SJSA1 (cell line): ENCODE data around the gene TSTD2. TPM values are rescaled to one million over a fixed set of nuclear protein-coding genes. Genes with fewer than 3 reads are reported as not detected.
A peak's percentile ranks its signal among the peaks of the same experiment; 100 is the strongest.

Source experiments
- DNase-seq, 2 experiments: peaks; one replicate each; pipeline ENCODE4 v3.0.0-alpha.2; 2015 to 2020; ENCODE audit warnings: low spot score in 2 of 2, low read depth in 1 of 2
- H3K27ac ChIP-seq: fragments of 250-450 bp; sonication (Bioruptor Pico); 2 replicates; pipeline ENCODE4 v1.5.1; 2020; ENCODE audit warnings: mild to moderate bottlenecking, moderate library complexity
- H3K27me3 ChIP-seq: fragments of 250-450 bp; sonication (Bioruptor Pico); replicated peaks from 2 replicates; pipeline ENCODE4 v1.5.1; 2020; ENCODE audit warnings: mild to moderate bottlenecking, moderate library complexity
- H3K36me3 ChIP-seq: fragments of 250-450 bp; sonication (Bioruptor Pico); 2 replicates; pipeline ENCODE4 v1.5.1; 2020; ENCODE audit warnings: mild to moderate bottlenecking
- H3K4me1 ChIP-seq: fragments of 250-450 bp; sonication (Bioruptor Pico); replicated peaks from 2 replicates; pipeline ENCODE4 v1.6.1; 2021; ENCODE audit warnings: mild to moderate bottlenecking
- H3K4me3 ChIP-seq: fragments of 250-450 bp; sonication (Bioruptor Pico); 2 replicates; pipeline ENCODE4 v1.5.1; 2020; ENCODE audit warnings: mild to moderate bottlenecking
- H3K9me3 ChIP-seq: fragments of 250-450 bp; sonication (Bioruptor Pico); replicated peaks from 2 replicates; pipeline ENCODE4 v1.5.1; 2020; ENCODE audit warnings: mild to moderate bottlenecking
- total RNA-seq: library from RNA; depleted of rRNA; stranded (reverse); fragments of >200 nt; shearing (Covaris generic); gene quantifications from 2 replicates; pipeline ENCODE4 v1.2.3, GENCODE V29; 2014; rRNA removed

The TSTD2 gene
- total RNA-seq = 11.9 and 16.2 TPM in 2 replicates

DNA sequence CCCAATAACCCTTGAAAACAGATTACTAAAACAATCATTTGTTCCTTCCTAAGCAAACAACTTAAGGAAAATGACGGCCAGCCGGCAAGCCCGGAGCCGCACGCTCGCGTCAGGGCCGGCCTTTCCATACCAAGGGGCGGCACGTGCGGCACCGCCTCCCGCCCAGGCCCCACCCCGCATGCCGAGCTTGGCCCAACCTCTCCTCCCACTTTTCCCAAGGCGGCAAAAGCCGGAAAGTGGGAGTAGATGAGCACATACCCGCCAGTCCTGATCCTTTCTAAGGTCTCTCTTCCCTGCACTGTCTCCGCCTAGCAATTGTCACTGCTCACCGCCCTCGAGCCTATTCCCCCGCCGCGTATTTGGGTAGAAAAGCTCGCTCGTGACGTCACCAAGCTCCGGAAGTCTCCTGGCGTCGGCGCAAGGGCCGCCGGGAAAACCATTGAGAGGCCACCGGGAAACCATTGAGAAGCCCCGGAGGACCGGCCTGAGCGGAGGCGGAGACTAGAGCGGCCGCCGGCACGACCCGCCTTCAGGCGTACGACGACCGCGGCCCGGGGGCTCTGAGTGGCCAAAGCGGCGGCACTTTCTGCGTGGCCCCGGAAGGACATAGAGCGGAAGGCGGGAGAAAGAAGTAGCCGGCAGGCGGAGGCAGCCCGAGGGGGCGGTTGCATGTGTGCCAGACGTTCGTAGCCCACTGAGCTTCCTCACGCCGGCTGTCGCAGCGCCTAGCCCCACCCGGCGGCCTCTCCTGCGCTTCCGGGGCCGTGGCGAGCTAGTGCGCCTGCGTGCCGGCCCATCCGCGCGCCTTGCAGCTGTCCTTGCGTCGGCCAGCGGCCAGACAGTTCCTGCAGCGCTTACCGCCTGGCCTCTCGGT, at the start of gene TSTD2, which contains the start of gene NCBP1:
TSTD2 (minus strand) TSS at position 384 of the 874 bp plus-strand sequence. CDS start 5,806 bp downstream, outside the sequence.
NCBP1 (plus strand) TSS at position 837 of the 874 bp plus-strand sequence. CDS start 61 bp downstream, outside the sequence.
- peaks cover 8% of the 10 kb centered on the region; the same call in 1 of the 2 replicates for H3K36me3 ChIP-seq

DNA sequence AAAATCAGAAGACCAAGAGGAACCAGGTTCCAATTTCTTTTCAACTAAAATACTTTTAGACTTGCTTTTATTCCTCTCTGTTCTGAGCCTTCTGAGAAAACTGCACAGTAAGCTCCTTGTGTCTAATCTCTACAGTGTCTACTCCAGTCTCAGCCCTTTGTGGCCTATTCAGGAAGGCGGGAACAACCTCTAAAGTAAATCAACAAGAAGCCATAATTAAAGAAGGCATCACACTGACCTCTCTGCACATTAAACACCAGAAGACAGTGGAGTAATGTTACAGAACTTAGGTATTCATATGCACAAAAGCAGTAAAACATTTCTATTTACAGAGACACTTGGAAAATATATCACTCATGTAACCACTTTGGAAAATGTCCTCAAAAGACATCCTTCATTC, 49.1 kb upstream of the TSTD2 start:
- Histone ChIP-seq H3K4me1 (no peaks in the 10 kb centered on the region), H3K27me3 (no peaks in the 10 kb centered on the region), H3K4me3 (no peak overlapping the region), H3K36me3 (peaks cover 67% of the 10 kb centered on the region), H3K9me3 (no peaks in the 10 kb centered on the region), H3K27ac (no peak overlapping the region)
- no peak for DNase-seq

More for the DNA sequence above, at the start of gene TSTD2, which contains the start of gene NCBP1:
- no peaks in the 10 kb centered on the region for H3K9me3 ChIP-seq
- H3K4me3 ChIP-seq = peak within 1 kb of the TSS; percentile 66
- no peaks in the 10 kb centered on the region for H3K27me3 ChIP-seq
- peaks cover 13% of the 10 kb centered on the region for H3K4me1 ChIP-seq
- peak; percentile 96 to 99 for DNase-seq
- peak within 1 kb of the TSS; percentile 97 for H3K27ac ChIP-seq

DNA sequence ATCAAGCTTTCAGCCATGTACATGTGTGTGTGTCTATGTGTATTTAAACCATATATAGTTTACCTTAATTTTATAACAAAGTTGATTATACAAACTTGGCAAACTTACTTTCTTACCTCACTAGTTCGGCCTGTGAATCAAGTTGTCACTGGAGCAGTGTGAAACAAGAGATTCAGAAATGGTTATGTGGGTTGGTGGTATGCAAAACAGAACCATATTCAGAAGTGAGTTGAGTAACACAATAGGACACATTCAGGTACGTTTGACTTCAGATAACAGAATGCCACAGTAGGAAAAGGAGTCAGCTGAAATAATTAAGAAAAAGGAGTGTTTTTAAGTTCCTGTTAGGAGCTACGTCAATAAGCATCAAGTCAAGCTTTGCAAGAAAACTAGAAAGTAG, 42.5 kb upstream of the TSTD2 start:
- H3K36me3 ChIP-seq = peaks cover 74% of the 10 kb centered on the region
- DNase-seq = no peak
- H3K4me1 ChIP-seq = no peaks in the 10 kb centered on the region
- no peak overlapping the region for H3K4me3 ChIP-seq
- no peak overlapping the region for H3K27ac ChIP-seq
- H3K27me3 ChIP-seq = no peaks in the 10 kb centered on the region
- no peaks in the 10 kb centered on the region for H3K9me3 ChIP-seq

DNA sequence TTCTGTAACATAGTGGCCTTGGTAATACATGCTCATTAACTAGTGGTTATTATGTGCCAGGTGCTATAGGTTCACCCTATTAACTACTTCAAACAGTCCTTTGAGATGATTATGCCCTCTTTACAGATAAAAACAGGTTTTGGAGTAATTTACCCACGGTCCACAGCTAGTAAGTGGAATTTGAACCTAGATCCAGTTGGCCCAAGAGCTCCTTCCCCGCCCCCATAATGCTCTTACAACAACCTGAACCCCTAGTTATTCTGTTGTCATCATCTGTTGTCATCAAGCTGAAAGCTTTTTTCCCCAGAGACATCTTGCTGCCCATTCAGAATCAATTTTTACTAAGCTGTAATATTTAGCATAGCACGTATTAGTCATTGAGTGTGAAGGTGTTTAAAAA, 40.8 kb upstream of the TSTD2 start:
- no peaks in the 10 kb centered on the region for H3K9me3 ChIP-seq
- H3K4me1 ChIP-seq = no peaks in the 10 kb centered on the region
- H3K4me3 ChIP-seq = no peak overlapping the region
- no peak for DNase-seq
- no peaks in the 10 kb centered on the region for H3K27me3 ChIP-seq
- H3K27ac ChIP-seq = no peak overlapping the region
- H3K36me3 ChIP-seq = peaks cover 80% of the 10 kb centered on the region

DNA sequence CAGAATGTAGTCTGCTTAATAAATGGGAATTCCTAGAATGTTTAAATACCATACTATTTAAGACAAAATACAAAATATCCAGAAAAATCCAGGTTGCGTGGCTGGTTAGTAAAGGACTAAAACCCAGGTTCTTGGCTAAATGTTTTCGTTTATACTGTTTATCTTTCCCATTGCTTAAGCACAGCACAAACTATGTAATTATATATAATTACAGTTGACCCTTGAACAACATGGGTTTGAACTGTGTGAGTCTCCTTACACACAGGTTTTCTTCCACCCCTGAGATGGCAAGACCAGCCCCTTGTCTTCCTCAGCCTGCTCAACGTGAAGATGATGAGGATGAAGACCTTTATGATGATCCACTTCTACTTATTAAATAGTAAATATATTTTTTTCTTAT, 39.2 kb upstream of the TSTD2 start:
- Histone ChIP-seq H3K9me3 (no peaks in the 10 kb centered on the region), H3K36me3 (peaks cover 84% of the 10 kb centered on the region), H3K4me3 (no peak overlapping the region), H3K27me3 (no peaks in the 10 kb centered on the region), H3K27ac (no peak overlapping the region), H3K4me1 (no peaks in the 10 kb centered on the region)
- no peak for DNase-seq

DNA sequence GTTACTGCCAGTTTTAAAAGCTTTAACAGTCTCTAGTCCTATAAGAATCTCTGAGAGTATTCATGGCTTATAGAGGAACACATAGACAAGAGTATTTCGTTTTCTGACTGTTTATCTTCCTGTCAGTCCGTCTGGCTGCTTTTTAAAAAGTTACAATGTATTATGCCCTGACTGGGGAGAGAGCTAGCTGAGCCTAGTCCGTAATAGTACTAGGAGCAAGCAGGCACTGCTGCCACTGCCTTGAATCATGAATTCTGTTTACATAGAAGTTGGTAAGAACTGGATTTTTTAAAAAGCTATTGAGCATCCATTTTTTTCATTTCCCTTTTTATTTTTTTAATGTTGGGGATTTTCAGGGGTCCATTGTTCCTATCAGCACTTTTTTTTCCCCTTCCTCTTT, 37.4 kb upstream of the TSTD2 start:
- DNase-seq = no peak
- H3K4me1 ChIP-seq = no peaks in the 10 kb centered on the region
- H3K36me3 ChIP-seq = peaks cover 96% of the 10 kb centered on the region

DNA sequence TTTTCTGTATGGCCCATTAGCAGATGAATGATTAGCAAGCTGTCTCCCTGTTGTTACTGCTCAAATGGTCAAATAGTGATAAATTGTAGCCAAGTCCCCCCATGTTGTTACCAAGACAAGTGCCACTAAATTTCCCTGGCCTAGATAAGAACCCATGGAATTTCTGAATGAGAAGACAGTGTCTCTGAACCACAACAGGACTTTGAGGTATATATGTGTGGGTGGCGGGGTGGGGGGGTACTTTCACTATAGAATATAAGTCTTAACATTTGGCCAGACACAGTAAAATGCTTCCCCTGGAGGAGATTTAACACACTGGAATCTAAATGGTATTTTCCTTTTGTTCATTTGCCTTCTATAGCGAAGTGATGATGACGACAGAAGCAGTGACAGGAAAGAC, 35.3 kb upstream of the TSTD2 start:
- Histone ChIP-seq H3K4me3 (no peak overlapping the region), H3K4me1 (no peaks in the 10 kb centered on the region), H3K27ac (no peak overlapping the region), H3K9me3 (no peaks in the 10 kb centered on the region), H3K36me3 (peaks cover 95% of the 10 kb centered on the region), H3K27me3 (no peaks in the 10 kb centered on the region)
- DNase-seq = no peak

More for the DNA sequence above, 37.4 kb upstream of the TSTD2 start:
- Histone ChIP-seq H3K27me3 (no peaks in the 10 kb centered on the region), H3K27ac (no peak overlapping the region), H3K4me3 (no peak overlapping the region), H3K9me3 (no peaks in the 10 kb centered on the region)

DNA sequence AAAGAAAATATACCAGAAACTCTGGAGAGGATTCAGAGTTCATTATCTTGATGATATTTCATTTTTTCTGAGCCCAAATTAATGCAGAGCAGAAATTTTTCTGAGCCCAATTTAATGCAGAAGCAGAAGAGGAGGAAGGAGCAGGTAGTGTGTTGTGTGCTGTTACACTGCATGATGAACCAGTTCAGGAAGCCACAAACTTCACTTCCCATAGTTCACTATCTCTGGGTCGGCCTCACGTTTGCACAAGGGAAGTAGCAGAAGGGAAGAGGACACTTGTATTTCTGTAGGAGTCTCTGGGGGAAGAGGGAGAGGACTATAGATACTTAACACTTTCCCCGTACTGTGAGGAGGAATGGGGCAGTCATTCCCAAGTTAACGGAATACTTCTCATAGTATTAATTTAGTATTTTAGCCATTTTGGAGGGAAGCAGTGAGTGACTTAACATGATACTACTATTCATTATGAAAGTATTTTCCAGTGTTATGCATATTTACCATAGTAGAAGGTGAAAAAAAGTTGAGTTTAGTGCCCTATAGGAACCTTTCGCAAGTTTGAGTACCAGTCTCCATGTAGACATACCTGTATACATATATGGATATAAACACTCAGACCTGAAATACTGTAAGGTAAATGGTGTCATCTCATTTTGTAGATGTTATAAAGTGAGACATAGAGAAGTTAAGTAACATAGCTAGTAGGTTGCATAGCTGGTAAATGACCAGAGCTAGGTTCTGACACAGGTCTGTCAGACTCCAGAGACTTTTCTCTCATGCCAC, 33.9 kb upstream of the TSTD2 start:
- Histone ChIP-seq H3K4me1 (no peaks in the 10 kb centered on the region), H3K9me3 (no peaks in the 10 kb centered on the region), H3K27ac (no peak overlapping the region), H3K4me3 (no peak overlapping the region), H3K27me3 (no peaks in the 10 kb centered on the region), H3K36me3 (peaks cover 95% of the 10 kb centered on the region)
- no peak for DNase-seq

DNA sequence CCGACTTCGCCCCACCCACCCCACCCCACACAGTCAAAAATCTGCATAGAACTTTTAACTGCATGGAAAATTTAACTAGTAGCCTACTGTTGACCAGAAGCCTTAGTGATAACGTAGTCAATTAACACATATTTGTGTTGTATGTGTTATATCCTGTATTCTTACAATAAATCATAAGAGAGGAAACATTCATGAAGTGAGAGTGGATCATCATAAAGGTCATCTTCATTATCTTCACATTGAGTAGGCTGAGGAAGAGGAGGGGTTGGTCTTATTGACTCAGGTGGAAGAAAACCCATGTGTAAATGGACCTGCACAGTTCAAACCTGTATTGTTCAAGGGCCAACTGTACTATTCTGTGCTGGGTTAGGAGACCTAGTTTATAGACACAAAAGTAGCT, 32.6 kb upstream of the TSTD2 start:
- Histone ChIP-seq H3K4me3 (no peak overlapping the region), H3K36me3 (peaks cover 92% of the 10 kb centered on the region), H3K9me3 (no peaks in the 10 kb centered on the region), H3K27me3 (no peaks in the 10 kb centered on the region), H3K27ac (no peak overlapping the region), H3K4me1 (no peaks in the 10 kb centered on the region)
- no peak for DNase-seq

DNA sequence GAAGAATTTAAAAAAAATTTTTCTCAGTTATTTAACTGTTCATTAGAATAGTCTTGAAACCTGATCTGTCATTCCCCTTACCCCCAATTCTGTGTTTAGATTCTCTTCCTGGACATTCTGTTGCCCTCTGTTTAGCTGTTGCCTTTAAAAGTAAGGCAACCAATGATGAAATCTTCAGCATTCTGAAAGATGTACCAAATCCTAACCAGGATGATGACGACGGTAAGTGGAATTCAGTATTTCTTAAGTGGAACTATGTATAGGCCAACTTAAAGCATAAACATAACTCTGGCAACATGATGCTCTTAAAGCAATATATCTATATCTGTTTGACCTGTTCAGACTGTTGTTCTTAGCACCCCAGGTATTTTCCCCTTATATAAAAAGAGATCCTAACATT, 27.7 kb upstream of the TSTD2 start:
- Histone ChIP-seq H3K27ac (no peak overlapping the region), H3K9me3 (no peaks in the 10 kb centered on the region), H3K27me3 (no peaks in the 10 kb centered on the region), H3K4me3 (no peak overlapping the region), H3K4me1 (no peaks in the 10 kb centered on the region), H3K36me3 (peaks cover 92% of the 10 kb centered on the region)
- DNase-seq = no peak

DNA sequence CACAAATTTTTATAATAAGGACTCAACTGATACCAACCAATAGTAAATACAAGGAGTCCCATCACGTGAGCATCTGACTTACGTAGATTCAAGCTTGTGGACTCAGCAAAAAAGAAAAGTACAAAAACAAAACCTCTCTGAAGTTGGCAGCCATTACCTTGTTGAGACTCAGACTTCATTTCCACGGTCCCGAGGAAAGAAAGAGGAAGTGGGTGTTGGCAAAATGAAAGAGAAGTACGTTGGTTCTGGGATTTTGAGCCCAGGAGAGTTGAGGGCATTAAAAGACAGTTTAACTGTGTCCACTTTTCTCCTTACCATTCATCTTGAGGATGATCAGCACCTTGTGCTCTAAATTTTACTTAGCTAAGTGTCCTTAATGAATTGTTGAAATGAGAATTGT, 27.2 kb upstream of the TSTD2 start:
- no peaks in the 10 kb centered on the region for H3K9me3 ChIP-seq
- no peaks in the 10 kb centered on the region for H3K27me3 ChIP-seq
- no peak overlapping the region for H3K27ac ChIP-seq
- H3K4me3 ChIP-seq = no peak overlapping the region
- peaks cover 94% of the 10 kb centered on the region for H3K36me3 ChIP-seq
- no peaks in the 10 kb centered on the region for H3K4me1 ChIP-seq
- no peak for DNase-seq

DNA sequence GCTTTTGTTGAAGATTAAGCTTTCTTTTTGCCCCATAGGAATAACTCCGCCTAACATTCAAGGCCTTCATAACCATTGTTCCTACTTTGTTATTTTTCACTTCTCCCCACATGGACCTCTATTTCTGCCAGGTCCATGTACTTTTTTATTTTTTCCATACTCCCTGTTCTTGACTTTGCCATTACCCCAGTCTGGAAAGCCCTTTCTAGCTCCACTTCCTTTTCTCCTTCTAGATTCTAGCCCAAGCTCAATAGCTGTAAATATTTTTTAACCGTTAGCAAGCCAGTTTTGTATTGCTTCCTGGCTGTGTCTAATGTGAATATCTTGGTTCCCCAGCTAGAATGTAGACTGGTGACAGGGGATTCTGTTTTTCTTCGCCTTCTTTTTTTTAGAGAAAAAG, 26.6 kb upstream of the TSTD2 start:
- Histone ChIP-seq H3K27ac (no peak overlapping the region), H3K9me3 (no peaks in the 10 kb centered on the region), H3K36me3 (peaks cover 94% of the 10 kb centered on the region), H3K27me3 (no peaks in the 10 kb centered on the region), H3K4me3 (no peak overlapping the region), H3K4me1 (no peaks in the 10 kb centered on the region)
- DNase-seq = no peak

DNA sequence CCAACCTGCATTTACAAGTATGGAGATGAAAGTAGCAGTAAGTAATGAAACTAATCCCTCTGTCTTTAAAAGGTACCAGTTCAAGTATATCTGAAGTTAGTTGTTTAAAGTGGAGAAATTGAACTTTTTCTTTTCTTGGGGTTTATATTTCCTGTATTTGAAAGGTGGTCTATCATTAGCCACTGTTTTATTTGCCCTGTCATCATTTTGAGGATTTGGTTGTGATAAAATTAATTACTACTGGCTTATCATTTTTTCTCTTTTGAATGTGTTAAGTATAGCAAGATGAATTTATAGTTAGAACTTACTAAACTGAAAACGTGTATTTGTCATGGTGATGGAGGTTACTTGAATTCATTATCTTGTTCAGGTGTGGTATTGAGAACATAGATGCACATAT, 25.5 kb upstream of the TSTD2 start:
- Histone ChIP-seq H3K27me3 (no peaks in the 10 kb centered on the region), H3K4me1 (no peaks in the 10 kb centered on the region), H3K27ac (no peak overlapping the region), H3K4me3 (no peak overlapping the region), H3K9me3 (no peaks in the 10 kb centered on the region), H3K36me3 (peaks cover 94% of the 10 kb centered on the region)
- no peak for DNase-seq

DNA sequence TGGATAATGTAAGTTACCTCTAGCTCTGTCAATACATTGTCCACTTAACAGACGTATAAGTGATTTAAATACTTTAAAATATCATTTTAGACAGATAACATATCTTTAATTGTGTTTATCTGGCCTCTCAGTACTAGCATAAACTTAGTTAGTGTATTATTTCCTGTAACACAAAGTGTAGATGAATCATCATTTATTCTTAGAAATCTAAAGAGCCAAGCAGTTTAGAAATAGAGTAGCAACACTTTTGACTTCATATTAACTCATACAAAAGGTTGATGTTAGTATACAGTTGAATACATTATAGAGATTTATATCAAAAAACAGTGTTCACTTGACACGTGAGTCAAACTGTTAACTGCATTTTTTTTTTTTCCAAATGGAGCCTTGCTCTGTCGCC, 18.5 kb upstream of the TSTD2 start:
- no peak overlapping the region for H3K4me3 ChIP-seq
- no peak for DNase-seq
- H3K9me3 ChIP-seq = no peaks in the 10 kb centered on the region
- H3K27me3 ChIP-seq = no peaks in the 10 kb centered on the region
- H3K27ac ChIP-seq = no peak overlapping the region
- peaks cover 11% of the 10 kb centered on the region for H3K4me1 ChIP-seq
- peaks cover 77% of the 10 kb centered on the region for H3K36me3 ChIP-seq
